ENCODE results near the gene NXPH2.

NXPH2 gene

GRCh38 chr2:138630164-138630563, 150.0 kb downstream of the NXPH2 start:
- DNase-seq, result no peak

DNA sequence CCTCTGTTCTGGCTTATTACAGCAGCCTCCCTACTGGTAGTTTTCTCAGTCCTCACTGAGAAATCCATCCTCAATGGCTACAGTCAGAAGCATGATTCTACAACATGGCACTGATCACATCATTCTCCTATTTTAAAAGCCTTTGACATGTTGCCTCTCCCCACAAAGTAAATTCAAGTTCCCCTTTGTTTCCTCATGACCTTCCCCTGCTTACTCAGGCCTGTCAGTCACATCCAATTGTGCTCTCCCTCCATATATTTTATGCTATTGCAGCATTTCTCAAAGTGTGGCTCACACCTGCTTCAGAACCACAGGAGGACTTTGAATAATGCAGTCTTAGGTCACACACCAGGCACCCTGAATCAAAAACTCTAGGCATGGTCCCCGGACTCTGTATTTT, 154.0 kb downstream of the NXPH2 start:
- DNase-seq, result no peak

GRCh38 chr2:138622613-138623012, 157.6 kb downstream of the NXPH2 start:
- DNase-seq, result no peak

DNA sequence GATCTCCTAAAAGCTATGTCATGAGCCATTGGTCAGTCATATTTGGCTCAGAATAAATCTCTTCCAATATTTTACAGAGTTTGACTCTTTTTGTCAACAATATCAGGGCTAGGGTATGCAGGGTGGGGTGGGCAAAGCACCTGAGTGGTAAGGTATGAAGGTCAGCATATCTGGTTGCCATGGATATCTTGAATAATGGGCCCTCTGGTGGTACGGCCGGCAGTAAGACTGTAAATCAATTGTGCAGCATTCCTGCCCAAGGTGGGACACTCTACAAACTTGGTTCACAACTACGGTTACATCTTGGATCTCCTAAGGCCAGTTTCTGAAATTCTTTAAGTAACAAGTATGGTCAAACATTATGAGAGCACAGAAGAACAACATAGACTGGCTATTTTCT, 159.1 kb downstream of the NXPH2 start:
- DNase-seq, result no peak

DNA sequence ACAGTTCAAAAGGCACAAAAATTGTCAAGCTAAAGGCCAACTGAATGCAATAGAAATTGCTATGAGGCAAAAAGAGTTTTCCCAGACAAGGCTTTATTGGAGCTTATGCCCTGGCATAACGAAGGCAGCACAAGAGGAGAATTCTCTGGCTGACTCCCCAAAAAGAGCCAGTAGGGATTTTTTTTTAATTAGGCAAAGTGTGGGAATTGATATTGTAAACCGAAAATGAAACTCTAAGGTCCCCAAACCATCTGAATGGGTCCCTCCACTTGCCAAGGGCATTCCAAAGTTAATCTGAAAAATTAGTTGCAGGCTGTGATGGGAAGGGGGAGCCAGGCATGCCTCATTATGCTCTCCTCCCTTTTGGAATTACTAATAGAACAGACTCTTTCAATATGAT, 159.8 kb downstream of the NXPH2 start:
- DNase-seq, result no peak

Measured in NCI-H526 treated with DMSO at 0.1 percent for 48 hours (cell line).